GM12878 (cell line): ENCODE data around the gene ADCYAP1R1. TPM values are rescaled to one million over a fixed set of nuclear protein-coding genes. Genes with fewer than 3 reads are reported as not detected.

Experiments
- ATAC-seq: fragments of 200-7000 bp; cut with Tn5 transposase; 3 replicates; pipeline ENCODE4 v1.9.1; 2020; ENCODE audit warnings: mild to moderate bottlenecking, moderate library complexity
- BruUV-seq: library from RNA; stranded (reverse); fragments of 400-500 nt; replicated peaks from 2 replicates; lab custom pipeline; 2021; lab: Mats Ljungman, UMichigan
- CTCF ChIA-PET: fragments of 300-600 bp; sonication (Branson Sonifier 250); formaldehyde crosslinking; extraction: SDS; loops from one replicate; lab custom pipeline; 2021; ENCODE audit warnings: inconsistent platforms; lab: Yijun Ruan, JAX
- POLR2A ChIA-PET: fragments of 350-600 bp; formaldehyde crosslinking; extraction: SDS; loops from one replicate; lab custom pipeline; 2021; ENCODE audit warnings: inconsistent platforms; lab: Charles Lee
- RAD21 ChIA-PET: fragments of 300-600 bp; sonication (Branson Sonifier 250); formaldehyde crosslinking; loops from one replicate; lab custom pipeline; 2023; ENCODE audit warnings: antibody characterized with exemption; ENCODE audit not compliant: unreplicated experiment; lab: Charles Lee
- SMC1A ChIA-PET: fragments of 300-600 bp; sonication (Branson Sonifier 250); formaldehyde crosslinking; loops from one replicate; lab custom pipeline; 2023; ENCODE audit not compliant: unreplicated experiment, uncharacterized antibody; lab: Charles Lee
- DNase-seq: peaks from one replicate; pipeline ENCODE4 v3.0.0-alpha.2; 2011; ENCODE audit warnings: low read depth, low spot score
- FAIRE-seq: peaks from 3 replicates; lab custom pipeline; 2011; peaks lifted over from hg19 to GRCh38; lab: Jason Lieb, UNC
- H2AFZ ChIP-seq: 2 replicates; pipeline ENCODE4 v1.6.0; 2011; ENCODE audit warnings: low read depth, low read length, control low read depth; ENCODE audit not compliant: control insufficient read depth
- H3K27ac ChIP-seq: 2 replicates; pipeline ENCODE4 v1.5.1; 2011; ENCODE audit warnings: control low read depth; ENCODE audit not compliant: control insufficient read depth, insufficient read depth
- H3K27me3 ChIP-seq, 2 experiments: replicated peaks in 1 of 2; 2 replicates each; pipeline versions ENCODE4 v1.6.0 to v1.6.1; 2011; ENCODE audit warnings: low read length in 1 of 2; ENCODE audit not compliant: control insufficient read depth in 2 of 2, insufficient read depth in 2 of 2
- H3K36me3 ChIP-seq, 2 experiments: 2 replicates each; pipeline ENCODE4 v1.5.1; 2011; ENCODE audit warnings: low read length in 1 of 2; ENCODE audit not compliant: control insufficient read depth in 2 of 2, insufficient read depth in 2 of 2
- H3K4me1 ChIP-seq: 2 replicates; pipeline ENCODE4 v1.6.1; 2011; ENCODE audit warnings: mild to moderate bottlenecking, low read length, moderate library complexity, mixed read lengths; ENCODE audit not compliant: control insufficient read depth, insufficient read depth
- H3K4me2 ChIP-seq: 2 replicates; pipeline ENCODE4 v1.6.0; 2011; ENCODE audit warnings: control low read depth; ENCODE audit not compliant: control insufficient read depth, insufficient read depth
- H3K4me3 ChIP-seq: fragments of 200-600 bp; sonication (generic); 2 replicates; pipeline ENCODE4 v1.5.1; 2016
- H3K79me2 ChIP-seq: 2 replicates; pipeline ENCODE4 v1.6.0; 2011; ENCODE audit warnings: low read length; ENCODE audit not compliant: control insufficient read depth, insufficient read depth
- H3K9ac ChIP-seq: 2 replicates; pipeline ENCODE4 v1.8.0; 2011; ENCODE audit warnings: low read length, control low read depth, mixed read lengths; ENCODE audit not compliant: control insufficient read depth, insufficient read depth
- H3K9me3 ChIP-seq: replicated peaks from 3 replicates; pipeline ENCODE4 v1.5.1; 2011; ENCODE audit warnings: mild to moderate bottlenecking, low read length; ENCODE audit not compliant: control insufficient read depth, insufficient read depth
- H4K20me1 ChIP-seq: 2 replicates; pipeline ENCODE4 v1.6.0; 2011; ENCODE audit not compliant: control insufficient read depth, insufficient read depth
- MTA2 ChIP-seq: fragments of 450-650 bp; IDR thresholded peaks from 2 replicates; pipeline ENCODE4 v1.6.1; 2016; ENCODE audit warnings: low read depth, mild to moderate bottlenecking, moderate library complexity
- MYB ChIP-seq: fragments of 150-350 bp; IDR thresholded peaks from 2 replicates; pipeline ENCODE4 v1.6.1; 2014; ENCODE audit warnings: mild to moderate bottlenecking, low read depth, low read length, borderline replicate concordance
- NBN ChIP-seq: fragments of 450-650 bp; IDR thresholded peaks from 2 replicates; pipeline ENCODE4 v1.6.1; 2016
- NR2C2 ChIP-seq: IDR thresholded peaks from 2 replicates; pipeline ENCODE4 v1.6.1; 2011; ENCODE audit warnings: borderline replicate concordance, low read depth; ENCODE audit not compliant: control insufficient read depth, insufficient read length
- ZBTB4 ChIP-seq: fragments of 450-650 bp; formaldehyde crosslinking; IDR thresholded peaks from 2 replicates; pipeline ENCODE4 v1.4.0; 2022; ENCODE audit warnings: mild to moderate bottlenecking, moderate library complexity
- WGBS: methylation state at CpG from one replicate; pipeline ENCODE4 v1.1.6; 2016; ENCODE audit warnings: low lambda C conversion rate; ENCODE audit not compliant: insufficient replicate concordance, insufficient coverage; ENCODE audit errors: missing lambda C conversion rate; 5-methylcytosine and 5-hydroxymethylcytosine counted together
- in situ Hi-C: fragments of 300-500 bp; cut with MboI; formaldehyde crosslinking; loops from 9 replicates; pipeline ENCODE4 v1.14.3; 2018; ENCODE audit warnings: mixed read lengths
- intact Hi-C: fragments of 100-400 bp; cut with micrococcal nuclease; formaldehyde crosslinking; loops from one replicate; pipeline ENCODE4 v1.14.2; 2022; ENCODE audit not compliant: unreplicated experiment
- polyA plus RNA-seq, 11 experiments: library from polyadenylated mRNA; depleted of rRNA in 4 of 11; unstranded in 6 of 11; stranded (reverse) in 5 of 11; fragments of >200 nt; fragmentation: Nextera tagmentation in 4 of 11; fragmentation: Illumina TruSeq in 1 of 11; extraction: Ambion mirVana in 4 of 11; extraction: Trizol in 1 of 11; gene quantifications; 1 replicate in 1 of 11; 2 replicates in 10 of 11; pipeline versions ENCODE4 v1.2.1 to v1.2.3, GENCODE V29; 2011 to 2016; ENCODE audit warnings: inconsistent platforms in 2 of 11, missing spikeins in 2 of 11, low read depth in 1 of 11
- total RNA-seq, 4 experiments: library from RNA; depleted of rRNA in 3 of 4; stranded (reverse); fragments of >200 nt in 3 of 4; fragmentation: Illumina TruSeq in 1 of 4; extraction: Trizol in 1 of 4; gene quantifications; 2 replicates each; pipeline versions ENCODE4 v1.2.1 to v1.2.3, GENCODE V29; 2013 to 2021
- TF ChIP-seq, protein P1 (sequence below): fragments of 450-650 bp; formaldehyde crosslinking; IDR thresholded peaks from 2 replicates; pipeline ENCODE4 v1.5.0; 2022; ENCODE audit warnings: mild to moderate bottlenecking, missing genetic modification characterization
- TF ChIP-seq, protein P2 (sequence below): fragments of 150-350 bp; IDR thresholded peaks from 2 replicates; pipeline ENCODE4 v1.6.1; 2014; ENCODE audit warnings: mild to moderate bottlenecking, low read depth, low read length
- TF ChIP-seq, protein P3 (sequence below): fragments of 450-650 bp; IDR thresholded peaks from 2 replicates; pipeline ENCODE4 v1.6.1; 2018; ENCODE audit warnings: mild to moderate bottlenecking, low read depth, moderate library complexity; ENCODE audit not compliant: partially characterized antibody

The ADCYAP1R1 gene
- total and polyA plus RNA-seq, 10 of the 15 experiments (the other 5 are each of a cell fraction or from before 2014, with no cell fraction given): not detected

GRCh38 chr7:31017032-31017675, 35.0 kb upstream of the ADCYAP1R1 start:
- no peaks in the 10 kb centered on the region for H3K79me2 ChIP-seq
- ChIA-PET POLR2A (no interaction called here), CTCF (interaction anchor here (0.6 kb wide), 1 partner anchor 1641 kb away, joined by 4 read pairs; no protein-coding TSS in a partner anchor), RAD21 (no interaction called here), SMC1A (no interaction called here)
- in situ Hi-C loops (no loop called here), intact Hi-C loops (no loop called here)
- no peak overlapping the region for H3K4me3 ChIP-seq
- no peak for DNase-seq
- H3K9me3 ChIP-seq: no peaks in the 10 kb centered on the region
- H3K36me3 ChIP-seq: no peaks in the 10 kb centered on the region
- no TSS peak for BruUV-seq
- ATAC-seq: no peak
- H3K4me2 ChIP-seq: no peak overlapping the region
- FAIRE-seq: no peak
- no peaks in the 10 kb centered on the region for H4K20me1 ChIP-seq
- H2AFZ ChIP-seq: no peak overlapping the region
- WGBS: 19% methylated on average over 7 of the region's 7 CpGs
- no peak overlapping the region for H3K9ac ChIP-seq
- no peak overlapping the region for H3K27ac ChIP-seq
- H3K4me1 ChIP-seq: no peaks in the 10 kb centered on the region
- H3K27me3 ChIP-seq: no peaks in the 10 kb centered on the region; a peak in 1 of 4 replicates
- TF ChIP-seq, protein P1, sequence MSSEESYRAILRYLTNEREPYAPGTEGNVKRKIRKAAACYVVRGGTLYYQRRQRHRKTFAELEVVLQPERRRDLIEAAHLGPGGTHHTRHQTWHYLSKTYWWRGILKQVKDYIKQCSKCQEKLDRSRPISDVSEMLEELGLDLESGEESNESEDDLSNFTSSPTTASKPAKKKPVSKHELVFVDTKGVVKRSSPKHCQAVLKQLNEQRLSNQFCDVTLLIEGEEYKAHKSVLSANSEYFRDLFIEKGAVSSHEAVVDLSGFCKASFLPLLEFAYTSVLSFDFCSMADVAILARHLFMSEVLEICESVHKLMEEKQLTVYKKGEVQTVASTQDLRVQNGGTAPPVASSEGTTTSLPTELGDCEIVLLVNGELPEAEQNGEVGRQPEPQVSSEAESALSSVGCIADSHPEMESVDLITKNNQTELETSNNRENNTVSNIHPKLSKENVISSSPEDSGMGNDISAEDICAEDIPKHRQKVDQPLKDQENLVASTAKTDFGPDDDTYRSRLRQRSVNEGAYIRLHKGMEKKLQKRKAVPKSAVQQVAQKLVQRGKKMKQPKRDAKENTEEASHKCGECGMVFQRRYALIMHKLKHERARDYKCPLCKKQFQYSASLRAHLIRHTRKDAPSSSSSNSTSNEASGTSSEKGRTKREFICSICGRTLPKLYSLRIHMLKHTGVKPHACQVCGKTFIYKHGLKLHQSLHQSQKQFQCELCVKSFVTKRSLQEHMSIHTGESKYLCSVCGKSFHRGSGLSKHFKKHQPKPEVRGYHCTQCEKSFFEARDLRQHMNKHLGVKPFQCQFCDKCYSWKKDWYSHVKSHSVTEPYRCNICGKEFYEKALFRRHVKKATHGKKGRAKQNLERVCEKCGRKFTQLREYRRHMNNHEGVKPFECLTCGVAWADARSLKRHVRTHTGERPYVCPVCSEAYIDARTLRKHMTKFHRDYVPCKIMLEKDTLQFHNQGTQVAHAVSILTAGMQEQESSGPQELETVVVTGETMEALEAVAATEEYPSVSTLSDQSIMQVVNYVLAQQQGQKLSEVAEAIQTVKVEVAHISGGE (CRISPR knock-in tag): no peak
- TF ChIP-seq, protein P2, sequence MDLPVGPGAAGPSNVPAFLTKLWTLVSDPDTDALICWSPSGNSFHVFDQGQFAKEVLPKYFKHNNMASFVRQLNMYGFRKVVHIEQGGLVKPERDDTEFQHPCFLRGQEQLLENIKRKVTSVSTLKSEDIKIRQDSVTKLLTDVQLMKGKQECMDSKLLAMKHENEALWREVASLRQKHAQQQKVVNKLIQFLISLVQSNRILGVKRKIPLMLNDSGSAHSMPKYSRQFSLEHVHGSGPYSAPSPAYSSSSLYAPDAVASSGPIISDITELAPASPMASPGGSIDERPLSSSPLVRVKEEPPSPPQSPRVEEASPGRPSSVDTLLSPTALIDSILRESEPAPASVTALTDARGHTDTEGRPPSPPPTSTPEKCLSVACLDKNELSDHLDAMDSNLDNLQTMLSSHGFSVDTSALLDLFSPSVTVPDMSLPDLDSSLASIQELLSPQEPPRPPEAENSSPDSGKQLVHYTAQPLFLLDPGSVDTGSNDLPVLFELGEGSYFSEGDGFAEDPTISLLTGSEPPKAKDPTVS: no peak
- TF ChIP-seq NBN: no peak
- TF ChIP-seq MYB: no peak
- no peak for TF ChIP-seq NR2C2
- no peak for TF ChIP-seq MTA2
- TF ChIP-seq ZBTB4 (CRISPR knock-in tag): no peak
- TF ChIP-seq, protein P3, sequence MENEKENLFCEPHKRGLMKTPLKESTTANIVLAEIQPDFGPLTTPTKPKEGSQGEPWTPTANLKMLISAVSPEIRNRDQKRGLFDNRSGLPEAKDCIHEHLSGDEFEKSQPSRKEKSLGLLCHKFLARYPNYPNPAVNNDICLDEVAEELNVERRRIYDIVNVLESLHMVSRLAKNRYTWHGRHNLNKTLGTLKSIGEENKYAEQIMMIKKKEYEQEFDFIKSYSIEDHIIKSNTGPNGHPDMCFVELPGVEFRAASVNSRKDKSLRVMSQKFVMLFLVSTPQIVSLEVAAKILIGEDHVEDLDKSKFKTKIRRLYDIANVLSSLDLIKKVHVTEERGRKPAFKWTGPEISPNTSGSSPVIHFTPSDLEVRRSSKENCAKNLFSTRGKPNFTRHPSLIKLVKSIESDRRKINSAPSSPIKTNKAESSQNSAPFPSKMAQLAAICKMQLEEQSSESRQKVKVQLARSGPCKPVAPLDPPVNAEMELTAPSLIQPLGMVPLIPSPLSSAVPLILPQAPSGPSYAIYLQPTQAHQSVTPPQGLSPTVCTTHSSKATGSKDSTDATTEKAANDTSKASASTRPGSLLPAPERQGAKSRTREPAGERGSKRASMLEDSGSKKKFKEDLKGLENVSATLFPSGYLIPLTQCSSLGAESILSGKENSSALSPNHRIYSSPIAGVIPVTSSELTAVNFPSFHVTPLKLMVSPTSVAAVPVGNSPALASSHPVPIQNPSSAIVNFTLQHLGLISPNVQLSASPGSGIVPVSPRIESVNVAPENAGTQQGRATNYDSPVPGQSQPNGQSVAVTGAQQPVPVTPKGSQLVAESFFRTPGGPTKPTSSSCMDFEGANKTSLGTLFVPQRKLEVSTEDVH: no peak
